Nephron (organoid): ENCODE results near the gene ZNF12.

ENCODE experiments used
- H3K27ac Mint-ChIP-seq, 3 experiments: 2 replicates each; pipeline ENCODE4 v1.8.0; 2020; ENCODE audit warnings: mixed read lengths in 3 of 3, mild to moderate bottlenecking in 2 of 3, moderate library complexity in 1 of 3
- H3K27me3 Mint-ChIP-seq: 2 replicates; pipeline ENCODE4 v1.8.0; 2021; ENCODE audit warnings: low read depth, mild to moderate bottlenecking, moderate library complexity, mixed read lengths
- H3K36me3 Mint-ChIP-seq: 2 replicates; pipeline ENCODE4 v1.8.0; 2020; ENCODE audit warnings: low read depth, mixed read lengths
- H3K4me1 Mint-ChIP-seq: 2 replicates; pipeline ENCODE4 v1.8.0; 2020; ENCODE audit warnings: mixed read lengths
- H3K4me3 Mint-ChIP-seq, 3 experiments: 2 replicates each; pipeline ENCODE4 v1.8.0; 2020; ENCODE audit warnings: mild to moderate bottlenecking in 3 of 3, mixed read lengths in 3 of 3, moderate library complexity in 2 of 3
- H3K9me3 Mint-ChIP-seq: 2 replicates; pipeline ENCODE4 v1.8.0; 2020; ENCODE audit warnings: mixed read lengths
- CTCF ChIP-seq, 3 experiments: fragments of 200-600 bp; sonication (generic); IDR thresholded peaks; one replicate each; pipeline ENCODE4 v1.5.0; 2021; ENCODE audit warnings: antibody characterized with exemption in 3 of 3; ENCODE audit not compliant: unreplicated experiment in 3 of 3

The ZNF12 gene

GRCh38 chr7:6639032-6639431 is 67.7 kb downstream of the ZNF12 start:
- Mint-ChIP-seq H3K9me3 (no peaks in the 10 kb centered on the region), H3K27me3 (no peaks in the 10 kb centered on the region), H3K4me3 (peak overlapping the region; percentile 85 to 87 (median 87)), H3K36me3 (peaks cover 45% of the 10 kb centered on the region), H3K27ac (peak overlapping the region; percentile 12 to 38 (median 20)), H3K4me1 (peaks cover 16% of the 10 kb centered on the region)
- TF ChIP-seq CTCF (IDR thresholded peaks at IDR 0.05; ENCODE audit: unreplicated experiment in 3 of 3) = no peak
